IMR-90 (cell line): ENCODE results near the gene SEMA6A.

Source experiments
- BHLHE40 ChIP-seq: fragments of 150-350 bp; IDR thresholded peaks from 2 replicates; pipeline ENCODE4 v1.6.1; 2016; ENCODE audit warnings: mild to moderate bottlenecking, low read depth, low read length
- CEBPB ChIP-seq: IDR thresholded peaks from 2 replicates; pipeline ENCODE4 v1.6.1; 2012; ENCODE audit warnings: low read depth, low read length, improper control_type of control experiment
- MAFK ChIP-seq: IDR thresholded peaks from 2 replicates; pipeline ENCODE4 v1.6.1; 2012; ENCODE audit warnings: low read depth, low read length, improper control_type of control experiment
- MXI1 ChIP-seq: IDR thresholded peaks from 2 replicates; pipeline ENCODE4 v1.6.1; 2012; ENCODE audit warnings: low read depth, mild to moderate bottlenecking, low read length, moderate library complexity, borderline replicate concordance
- POLR2A ChIP-seq: IDR thresholded peaks from 2 replicates; pipeline ENCODE4 v1.6.1; 2012; ENCODE audit warnings: mild to moderate bottlenecking, low read depth, low read length
- RAD21 ChIP-seq: IDR thresholded peaks from 2 replicates; pipeline ENCODE4 v1.6.1; 2012; ENCODE audit warnings: low read length, improper control_type of control experiment
- RFX5 ChIP-seq: IDR thresholded peaks from 2 replicates; pipeline ENCODE4 v1.8.0; 2012; ENCODE audit warnings: low read depth, mild to moderate bottlenecking, low read length, moderate library complexity
- SMC3 ChIP-seq: fragments of 150-350 bp; IDR thresholded peaks from 2 replicates; pipeline ENCODE4 v1.6.1; 2016; ENCODE audit warnings: low read depth, mild to moderate bottlenecking, antibody characterized with exemption, low read length, moderate library complexity
- USF2 ChIP-seq: fragments of 150-350 bp; IDR thresholded peaks from 2 replicates; pipeline ENCODE4 v1.6.1; 2017; ENCODE audit warnings: mild to moderate bottlenecking, antibody characterized with exemption, low read length, low read depth
- TF ChIP-seq, protein P1 (sequence below): conservative IDR thresholded peaks from 2 replicates; pipeline ENCODE4 v1.5.1; 2012; ENCODE audit warnings: mild to moderate bottlenecking, low read depth, low read length, improper control_type of control experiment
- TF ChIP-seq, protein P2 (sequence below): fragments of 150-350 bp; IDR thresholded peaks from 2 replicates; pipeline ENCODE4 v1.6.1; 2016; ENCODE audit warnings: low read depth, mild to moderate bottlenecking, low read length, moderate library complexity, borderline replicate concordance

- TF ChIP-seq, protein P1, sequence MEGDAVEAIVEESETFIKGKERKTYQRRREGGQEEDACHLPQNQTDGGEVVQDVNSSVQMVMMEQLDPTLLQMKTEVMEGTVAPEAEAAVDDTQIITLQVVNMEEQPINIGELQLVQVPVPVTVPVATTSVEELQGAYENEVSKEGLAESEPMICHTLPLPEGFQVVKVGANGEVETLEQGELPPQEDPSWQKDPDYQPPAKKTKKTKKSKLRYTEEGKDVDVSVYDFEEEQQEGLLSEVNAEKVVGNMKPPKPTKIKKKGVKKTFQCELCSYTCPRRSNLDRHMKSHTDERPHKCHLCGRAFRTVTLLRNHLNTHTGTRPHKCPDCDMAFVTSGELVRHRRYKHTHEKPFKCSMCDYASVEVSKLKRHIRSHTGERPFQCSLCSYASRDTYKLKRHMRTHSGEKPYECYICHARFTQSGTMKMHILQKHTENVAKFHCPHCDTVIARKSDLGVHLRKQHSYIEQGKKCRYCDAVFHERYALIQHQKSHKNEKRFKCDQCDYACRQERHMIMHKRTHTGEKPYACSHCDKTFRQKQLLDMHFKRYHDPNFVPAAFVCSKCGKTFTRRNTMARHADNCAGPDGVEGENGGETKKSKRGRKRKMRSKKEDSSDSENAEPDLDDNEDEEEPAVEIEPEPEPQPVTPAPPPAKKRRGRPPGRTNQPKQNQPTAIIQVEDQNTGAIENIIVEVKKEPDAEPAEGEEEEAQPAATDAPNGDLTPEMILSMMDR = no peak
- no peak for TF ChIP-seq MAFK
- TF ChIP-seq POLR2A = no peak
- no peak for TF ChIP-seq RAD21
- no peak for TF ChIP-seq MXI1
- no peak for TF ChIP-seq BHLHE40
- no peak for TF ChIP-seq SMC3
- TF ChIP-seq CEBPB = no peak
- no peak for TF ChIP-seq RFX5
- TF ChIP-seq USF2 = no peak
- TF ChIP-seq, protein P2, sequence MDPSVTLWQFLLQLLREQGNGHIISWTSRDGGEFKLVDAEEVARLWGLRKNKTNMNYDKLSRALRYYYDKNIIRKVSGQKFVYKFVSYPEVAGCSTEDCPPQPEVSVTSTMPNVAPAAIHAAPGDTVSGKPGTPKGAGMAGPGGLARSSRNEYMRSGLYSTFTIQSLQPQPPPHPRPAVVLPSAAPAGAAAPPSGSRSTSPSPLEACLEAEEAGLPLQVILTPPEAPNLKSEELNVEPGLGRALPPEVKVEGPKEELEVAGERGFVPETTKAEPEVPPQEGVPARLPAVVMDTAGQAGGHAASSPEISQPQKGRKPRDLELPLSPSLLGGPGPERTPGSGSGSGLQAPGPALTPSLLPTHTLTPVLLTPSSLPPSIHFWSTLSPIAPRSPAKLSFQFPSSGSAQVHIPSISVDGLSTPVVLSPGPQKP = no peak
These were observed 178.9 kb downstream of the SEMA6A start for GRCh38 chr5:116395631-116396203.
